NCI-H446 treated with DMSO at 0.1 percent for 48 hours (cell line): Measurements from ENCODE around the gene COX19.
"Not testable (repeated sequence)": the region's sequence is repeated elsewhere in the genome, so short reads cannot be mapped to it uniquely, and the experiment has no call there.

ENCODE experiments used
- DNase-seq: peaks from one replicate; lab custom pipeline; 2025; lab: John Stamatoyannopoulos, UW

The COX19 gene

DNA sequence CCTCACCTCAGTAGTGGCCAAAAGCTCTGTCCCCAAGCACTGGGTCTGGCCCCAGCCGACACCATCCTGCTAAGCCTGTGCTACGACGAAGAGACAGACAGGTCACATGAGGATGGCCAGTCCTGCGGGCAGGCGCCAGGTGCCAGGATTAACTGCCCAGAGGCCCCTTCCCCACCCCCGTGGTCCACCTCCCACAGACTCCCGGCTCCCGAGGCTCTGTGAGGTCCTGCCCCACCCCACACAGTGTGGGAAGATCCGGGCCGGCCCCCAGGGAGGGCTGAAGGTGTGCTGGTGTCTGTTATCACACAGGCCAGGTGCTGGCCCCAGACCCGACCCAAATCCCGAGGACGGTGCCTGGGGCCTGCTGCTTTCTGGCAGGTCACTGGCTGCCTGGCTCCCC lies 34.9 kb upstream of the COX19 start:
- DNase-seq = no peak

DNA sequence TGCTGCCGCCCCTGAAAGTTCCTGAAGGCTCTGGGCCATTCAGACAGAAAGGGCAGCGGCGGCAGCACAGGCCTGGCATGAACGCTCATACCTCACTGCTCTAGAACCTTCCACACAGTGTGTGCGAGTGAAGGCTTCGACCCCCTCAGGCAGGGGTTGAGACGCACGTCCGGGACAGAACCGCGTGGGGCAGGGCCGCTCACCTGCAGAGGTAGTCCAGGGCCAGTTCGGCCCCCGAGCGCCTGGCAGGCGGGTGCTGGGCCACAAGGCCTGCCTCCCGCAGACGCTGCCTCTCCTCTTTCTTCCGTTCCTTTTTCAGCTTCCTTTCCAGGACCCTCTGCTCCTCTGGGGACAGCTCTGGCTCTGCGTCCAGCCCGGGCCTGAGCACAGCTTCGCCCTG lies 34.4 kb upstream of the COX19 start:
- DNase-seq = no peak

DNA sequence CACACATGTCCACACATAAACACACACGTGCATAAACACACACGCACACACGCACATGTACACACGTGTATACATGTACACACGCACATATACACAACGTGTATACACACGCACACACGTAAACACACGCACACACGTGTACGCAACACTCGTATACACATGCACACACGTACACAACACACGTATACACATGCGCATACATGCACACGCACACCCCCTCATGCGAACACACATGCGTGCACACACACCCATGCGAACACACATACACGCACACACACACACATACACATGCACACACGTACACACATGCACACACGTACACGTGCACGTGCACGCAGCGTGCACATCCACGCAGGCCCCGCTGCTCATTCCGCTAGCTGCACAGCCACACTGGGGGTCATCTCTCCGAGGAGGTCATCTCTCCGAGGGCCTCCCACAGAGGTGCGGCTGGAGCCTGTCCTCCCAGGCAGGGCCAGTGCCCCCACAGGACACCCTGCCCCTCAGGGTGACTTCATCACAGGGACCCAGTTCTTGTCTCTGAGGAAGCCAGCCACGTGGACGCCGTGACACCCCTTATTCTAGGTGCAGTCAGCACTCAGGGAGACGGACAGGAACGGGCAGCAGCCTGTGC lies 33.5 kb upstream of the COX19 start:
- DNase-seq = no peak

DNA sequence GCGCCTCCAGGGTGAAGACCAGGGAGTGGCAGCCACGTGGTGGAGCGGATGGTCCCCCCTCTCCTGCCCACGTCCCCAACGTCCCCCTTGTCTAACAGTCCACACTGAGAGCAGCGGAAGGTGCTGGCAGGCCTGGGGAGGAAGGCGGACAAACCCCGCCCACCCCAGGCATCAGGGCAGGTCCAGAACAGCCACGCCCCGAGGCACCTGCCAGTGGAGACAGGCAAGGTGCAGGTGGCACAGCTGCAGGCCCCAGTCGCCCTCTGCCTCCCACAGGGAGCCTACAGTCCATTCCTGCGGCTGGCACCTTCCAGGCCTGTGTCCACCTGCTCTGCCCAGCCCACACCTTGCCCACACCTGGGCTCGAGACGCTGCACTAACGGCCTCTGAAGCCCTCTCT lies 32.6 kb upstream of the COX19 start:
- no peak for DNase-seq

DNA sequence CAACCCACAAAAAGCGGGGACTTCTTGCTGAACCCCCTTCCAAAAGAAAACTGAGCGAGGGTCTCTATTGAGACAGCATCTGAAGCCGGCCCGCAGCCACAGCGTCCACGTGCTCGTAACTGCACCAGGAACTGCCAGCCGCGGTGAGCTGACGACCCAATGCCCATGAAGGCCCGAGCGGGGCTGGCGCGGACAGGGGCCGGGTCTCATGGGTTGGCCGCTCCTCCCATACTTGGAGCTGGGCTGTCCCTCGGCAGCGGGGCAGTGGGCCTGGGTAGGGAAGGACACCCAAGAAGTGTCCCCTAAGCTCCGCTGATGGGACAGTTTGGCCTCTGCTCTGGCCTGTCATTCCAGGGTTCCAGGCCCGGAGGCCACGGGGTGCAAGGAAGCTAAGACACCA lies 30.0 kb upstream of the COX19 start:
- DNase-seq = no peak

- DNase-seq = no peak
Measured at GRCh38 chr7:1004018-1004852, 28.9 kb upstream of the COX19 start.

DNA sequence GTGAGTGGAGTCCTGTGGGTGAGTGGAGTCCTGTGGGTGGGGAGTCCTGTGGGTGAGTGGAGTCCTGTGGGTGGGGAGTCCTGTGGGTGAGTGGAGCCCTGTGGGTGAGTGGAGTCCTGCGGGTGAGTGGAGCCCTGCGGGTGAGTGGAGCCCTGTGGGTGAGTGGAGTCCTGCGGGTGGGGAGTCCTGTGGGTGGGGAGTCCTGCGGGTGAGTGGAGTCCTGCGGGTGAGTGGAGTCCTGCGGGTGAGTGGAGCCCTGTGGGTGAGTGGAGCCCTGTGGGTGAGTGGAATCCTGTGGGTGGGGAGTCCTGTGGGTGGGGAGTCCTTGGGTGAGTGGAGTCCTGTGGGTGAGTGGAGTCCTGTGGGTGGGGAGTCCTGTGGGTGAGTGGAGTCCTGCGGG lies 27.1 kb upstream of the COX19 start:
- DNase-seq = not testable (repeated sequence)

DNA sequence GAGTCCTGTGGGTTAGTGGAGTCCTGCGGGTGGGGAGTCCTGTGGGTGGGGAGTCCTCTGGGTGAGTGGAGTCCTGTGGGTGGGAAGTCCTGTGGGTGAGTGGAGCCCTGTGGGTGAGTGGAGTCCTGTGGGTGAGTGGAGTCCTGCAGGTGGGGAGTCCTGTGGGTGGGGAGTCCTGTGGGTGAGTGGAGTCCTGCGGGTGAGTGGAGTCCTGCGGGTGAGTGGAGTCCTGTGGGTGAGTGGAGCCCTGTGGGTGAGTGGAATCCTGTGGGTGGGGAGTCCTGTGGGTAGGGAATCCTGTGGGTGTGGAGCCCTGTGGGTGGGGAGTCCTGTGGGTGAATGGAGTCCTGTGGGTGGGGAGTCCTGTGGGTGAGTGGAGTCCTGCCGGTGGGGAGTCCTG lies 26.7 kb upstream of the COX19 start:
- DNase-seq = not testable (repeated sequence)

- DNase-seq = not testable (repeated sequence)
Measured at GRCh38 chr7:1001069-1001770, 25.9 kb upstream of the COX19 start.

- no peak for DNase-seq
Measured at GRCh38 chr7:999941-1000935, 24.9 kb upstream of the COX19 start.

DNA sequence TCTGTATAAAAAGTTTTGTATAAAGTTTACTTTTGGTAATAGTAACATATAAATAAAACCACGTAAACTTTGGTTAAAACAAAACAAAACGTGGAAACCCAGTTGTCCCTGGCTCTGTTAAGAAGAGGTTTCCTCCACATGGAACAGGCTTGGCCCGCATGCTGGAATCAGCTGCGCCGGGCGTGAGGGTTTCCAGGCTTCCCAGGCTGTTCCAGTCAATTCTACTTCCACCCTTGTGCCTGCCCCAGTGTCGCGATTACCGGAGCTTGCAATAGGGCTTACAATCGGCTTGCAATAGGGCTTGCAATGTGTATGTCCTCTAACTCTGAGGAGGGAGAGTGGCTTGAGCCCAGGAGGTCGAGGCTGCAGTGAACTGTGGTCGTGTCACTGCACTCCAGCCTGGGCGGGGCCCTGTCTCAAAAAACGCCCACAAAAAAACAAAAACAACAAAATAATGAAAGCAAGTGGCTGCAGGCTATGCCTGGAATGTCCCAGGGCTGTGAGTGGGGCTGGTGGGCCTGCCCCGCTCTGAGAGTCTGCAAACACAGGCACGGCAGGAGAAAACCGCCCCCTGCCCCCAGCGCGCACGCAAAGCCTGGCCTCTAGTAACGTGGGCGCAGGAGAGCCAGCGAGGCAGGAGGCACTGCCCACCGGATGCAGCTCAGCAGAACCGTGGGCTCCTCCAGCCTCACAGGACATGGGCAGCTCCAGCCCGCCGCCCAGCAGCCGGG lies 24.0 kb upstream of the COX19 start:
- DNase-seq = no peak

- DNase-seq = no peak
Measured at GRCh38 chr7:997404-998395, 22.4 kb upstream of the COX19 start.

DNA sequence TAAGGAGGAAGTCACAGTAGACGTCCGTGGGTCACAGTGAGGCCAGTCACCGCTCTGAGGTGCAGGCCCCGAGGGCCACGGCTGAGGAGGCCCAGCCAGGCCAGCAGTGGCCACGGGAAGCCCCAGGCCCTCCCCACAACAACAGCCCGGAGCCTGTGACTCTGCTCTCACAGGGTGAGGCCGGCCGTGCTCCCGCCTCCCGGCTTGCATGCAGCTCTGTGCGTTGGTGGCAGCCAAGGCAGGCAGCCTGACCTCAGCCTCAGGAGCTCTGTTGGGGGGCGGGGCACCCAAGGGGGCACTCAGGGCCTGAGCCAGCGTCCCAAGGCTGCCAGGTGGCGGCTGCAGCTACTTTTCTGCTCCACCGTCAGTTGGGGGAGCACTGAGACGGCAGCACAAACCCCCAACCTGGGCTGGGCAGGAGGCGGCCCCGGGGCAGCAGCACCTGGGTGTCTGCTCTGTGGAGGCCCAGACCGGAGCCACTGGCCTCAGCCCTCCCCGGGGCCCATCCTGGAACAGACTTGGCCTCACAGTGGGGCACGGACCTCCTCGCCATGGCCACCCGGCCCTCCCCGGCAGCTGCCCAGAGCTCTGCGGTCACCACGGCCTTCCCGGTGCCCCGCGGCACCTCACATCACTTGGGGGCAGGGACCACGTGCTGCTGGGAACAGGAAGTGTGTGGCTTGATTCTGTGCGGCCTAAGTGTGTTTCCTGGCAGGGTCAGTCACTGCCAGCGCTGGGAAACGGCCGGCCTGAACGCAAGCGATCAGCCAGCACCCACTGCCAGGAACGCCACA lies 20.9 kb upstream of the COX19 start:
- no peak for DNase-seq

DNA sequence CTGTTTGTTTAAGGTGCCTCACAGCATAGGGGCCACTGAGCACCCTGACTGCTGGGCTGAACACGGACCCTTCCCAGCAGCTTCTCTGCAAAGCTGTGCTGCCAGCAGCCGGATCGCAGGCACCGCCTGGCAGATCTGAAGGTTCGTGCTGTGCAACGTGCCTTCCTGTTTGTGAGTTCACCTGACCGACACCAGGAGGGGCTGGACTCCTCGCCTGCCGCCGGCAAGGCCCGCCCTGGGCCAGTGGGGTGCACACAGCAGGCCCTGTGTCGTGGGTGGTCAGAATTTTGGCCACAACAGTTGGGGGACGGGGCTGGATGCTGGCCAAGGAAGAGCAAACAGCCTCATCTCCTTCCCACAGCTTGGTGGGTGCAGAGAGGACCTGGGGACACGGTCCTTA lies 20.2 kb upstream of the COX19 start:
- DNase-seq = no peak

DNA sequence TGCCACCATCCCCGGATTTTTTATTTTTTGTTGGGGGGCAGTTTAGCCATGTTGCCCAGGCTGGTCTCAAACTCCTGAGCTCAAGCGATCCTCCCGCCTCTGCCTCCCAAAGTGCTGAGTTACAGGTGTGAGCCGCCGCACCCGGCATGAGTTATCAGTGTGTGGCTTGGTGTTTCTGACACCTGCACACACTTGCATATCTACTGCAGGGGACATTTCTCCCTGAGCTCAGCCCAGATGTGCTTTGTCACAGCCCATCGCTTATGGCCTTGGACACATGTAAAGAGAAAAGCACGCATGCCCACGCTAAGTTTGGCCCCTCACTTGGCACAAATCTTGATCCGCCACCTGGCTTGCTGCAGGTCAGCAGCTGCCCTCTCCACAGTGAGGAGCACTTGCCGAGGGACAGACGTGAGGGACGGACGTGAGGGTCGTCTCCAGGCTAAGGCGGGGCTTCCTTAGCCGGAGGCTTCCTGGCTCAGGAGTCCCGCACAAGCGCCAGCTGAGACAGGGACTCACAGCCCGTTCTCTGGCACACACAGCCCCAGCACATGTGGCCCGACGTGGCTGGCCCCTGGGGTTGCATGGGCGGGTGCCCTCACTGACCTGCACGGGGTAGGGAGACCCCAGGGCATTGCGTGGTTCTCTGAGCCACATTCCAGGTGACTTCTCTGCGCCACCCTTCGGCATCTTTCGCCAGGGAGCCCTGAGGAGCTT lies 19.4 kb upstream of the COX19 start:
- DNase-seq = no peak

- DNase-seq = peak; percentile 81
Measured at GRCh38 chr7:992709-993607, 17.6 kb upstream of the COX19 start.
